K562 (cell line): ENCODE measurements around the gene PNPLA1. TPM values are rescaled to one million over a fixed set of nuclear protein-coding genes. Genes with fewer than 3 reads are reported as not detected.

Experiments
- ATAC-seq: fragments of 200-7000 bp; cut with Tn5 transposase; 3 replicates; pipeline ENCODE4 v1.9.1; 2020; ENCODE audit warnings: moderate library complexity
- BruUV-seq: library from RNA; stranded (reverse); fragments of 400-500 nt; replicated peaks from 2 replicates; lab custom pipeline; 2021; lab: Mats Ljungman, UMichigan
- CTCF ChIA-PET: fragments of 300-600 bp; formaldehyde crosslinking; extraction: SDS; loops from one replicate; lab custom pipeline; 2021; ENCODE audit warnings: low intra/inter-chr PET ratio; lab: Yijun Ruan, JAX
- POLR2A ChIA-PET: fragments of 300-600, 350-650 bp; sonication (Branson Sonifier 250); formaldehyde crosslinking; extraction: SDS; loops from one replicate; lab custom pipeline; 2021; ENCODE audit warnings: antibody characterized with exemption, inconsistent platforms; lab: Yijun Ruan, JAX
- DNase-seq, 4 experiments: peaks; one replicate each; pipeline versions ENCODE4 v3.0.0 to v3.0.0-alpha.2; 2011 to 2018; ENCODE audit warnings: low spot score in 3 of 4, mixed read lengths in 3 of 4; ENCODE audit errors: extremely low read depth in 1 of 4
- FAIRE-seq: peaks from 2 replicates; lab custom pipeline; 2011; peaks lifted over from hg19 to GRCh38; lab: Jason Lieb, UNC
- H2AFZ ChIP-seq: 2 replicates; pipeline ENCODE4 v1.6.0; 2011; ENCODE audit warnings: low read depth, low read length, control low read depth, inconsistent platforms
- H3K27ac ChIP-seq: fragments of 200-600 bp; 3 replicates; pipeline ENCODE4 v1.8.0; 2011; ENCODE audit warnings: low read depth, mild to moderate bottlenecking, control low read depth, inconsistent platforms, low read length, moderate library complexity, mixed read lengths; ENCODE audit errors: extremely low read depth
- H3K27me3 ChIP-seq, 2 experiments: fragments of 300-600 bp in 1 of 2; 2 replicates in 1 of 2; 3 replicates in 1 of 2; pipeline versions ENCODE4 v1.6.0 to v1.8.0; 2011; ENCODE audit warnings: inconsistent platforms in 2 of 2, low read length in 2 of 2, mild to moderate bottlenecking in 1 of 2, mixed read lengths in 1 of 2, moderate library complexity in 1 of 2; ENCODE audit not compliant: control insufficient read depth in 2 of 2, insufficient read depth in 2 of 2
- H3K36me3 ChIP-seq: fragments of 300-600 bp; 3 replicates; pipeline ENCODE4 v1.8.0; 2011; ENCODE audit warnings: mild to moderate bottlenecking, low read length, inconsistent platforms; ENCODE audit not compliant: control insufficient read depth, insufficient read depth
- H3K4me1 ChIP-seq, 2 experiments: fragments of 200-600 bp in 1 of 2; replicated peaks in 1 of 2; 2 replicates in 1 of 2; 3 replicates in 1 of 2; pipeline versions ENCODE4 v1.5.1 to v1.8.0; 2011; ENCODE audit warnings: inconsistent platforms in 2 of 2, low read length in 2 of 2, mild to moderate bottlenecking in 1 of 2, mixed read lengths in 1 of 2, moderate library complexity in 1 of 2; ENCODE audit not compliant: control insufficient read depth in 2 of 2, insufficient read depth in 2 of 2
- H3K4me2 ChIP-seq: 2 replicates; pipeline ENCODE4 v1.6.1; 2011; ENCODE audit warnings: low read length, control low read depth, inconsistent platforms, mixed read lengths; ENCODE audit not compliant: insufficient read depth
- H3K4me3 ChIP-seq: fragments of 200-600 bp; sonication (generic), shearing (Covaris generic); 2 replicates; pipeline ENCODE4 v1.5.1; 2016; ENCODE audit warnings: control low read depth, inconsistent platforms
- H3K79me2 ChIP-seq: fragments of 200-600 bp; 3 replicates; pipeline ENCODE4 v1.8.0; 2011; ENCODE audit warnings: low read length, inconsistent platforms; ENCODE audit not compliant: control insufficient read depth, insufficient read depth
- H3K9ac ChIP-seq, 2 experiments: 2 replicates each; pipeline versions ENCODE4 v1.6.0 to v1.6.1; 2011; ENCODE audit warnings: low read depth in 2 of 2, low read length in 2 of 2, control low read depth in 1 of 2, inconsistent platforms in 1 of 2, mild to moderate bottlenecking in 1 of 2, mixed read lengths in 1 of 2; ENCODE audit not compliant: insufficient read depth in 1 of 2
- H3K9me1 ChIP-seq: one replicate; pipeline ENCODE4 v1.6.0; 2011; ENCODE audit warnings: inconsistent platforms, mild to moderate bottlenecking, low read length, moderate library complexity; ENCODE audit not compliant: control insufficient read depth, insufficient read depth
- H3K9me3 ChIP-seq: replicated peaks from 2 replicates; pipeline ENCODE4 v1.5.1; 2011; ENCODE audit warnings: low read depth, low read length, inconsistent platforms; ENCODE audit not compliant: control insufficient read depth, insufficient read depth
- H4K20me1 ChIP-seq: replicated peaks from 2 replicates; pipeline ENCODE4 v1.6.1; 2011; ENCODE audit warnings: low read length, inconsistent platforms, mixed read lengths; ENCODE audit not compliant: control insufficient read depth, insufficient read depth
- ATF7 ChIP-seq: fragments of 450-650 bp; IDR thresholded peaks from 2 replicates; pipeline ENCODE4 v1.7.1; 2014; ENCODE audit warnings: mild to moderate bottlenecking, moderate library complexity
- BHLHE40 ChIP-seq: IDR thresholded peaks from 2 replicates; pipeline ENCODE4 v1.6.1; 2011; ENCODE audit warnings: low read length, improper control_type of control experiment
- CBX3 ChIP-seq, 2 experiments: IDR thresholded peaks; 1 replicate in 1 of 2; 2 replicates in 1 of 2; pipeline ENCODE4 v1.6.1; 2012; ENCODE audit warnings: inconsistent platforms in 2 of 2, low read length in 2 of 2, borderline replicate concordance in 1 of 2, control low read depth in 1 of 2
- DPF2 ChIP-seq: fragments of 450-650 bp; IDR thresholded peaks from 2 replicates; pipeline ENCODE4 v1.6.1; 2016
- HNRNPK ChIP-seq: fragments of 200-400 bp; formaldehyde crosslinking; IDR thresholded peaks from one replicate; pipeline ENCODE4 v1.6.1; 2018; ENCODE audit warnings: mild to moderate bottlenecking, low read depth, low read length; ENCODE audit not compliant: poor library complexity, severe bottlenecking
- JUN ChIP-seq, 2 experiments: sonication (generic) in 1 of 2; formaldehyde crosslinking in 1 of 2; IDR thresholded peaks; 2 replicates each; pipeline versions ENCODE4 v1.6.1 to v1.8.0; 2012 to 2022; ENCODE audit warnings: borderline replicate concordance in 2 of 2, mild to moderate bottlenecking in 2 of 2, improper control_type of control experiment in 1 of 2, low read depth in 1 of 2, low read length in 1 of 2, missing genetic modification reagents in 1 of 2
- JUND ChIP-seq, 2 experiments: IDR thresholded peaks; 2 replicates in 1 of 2; 3 replicates in 1 of 2; pipeline ENCODE4 v1.6.1; 2011; ENCODE audit warnings: borderline replicate concordance in 2 of 2, low read depth in 2 of 2, low read length in 2 of 2, improper control_type of control experiment in 1 of 2, missing biosample characterization in 1 of 2, missing genetic modification characterization in 1 of 2, missing genetic modification reagents in 1 of 2
- KLF1 ChIP-seq: fragments of 450-650 bp; IDR thresholded peaks from 2 replicates; pipeline ENCODE4 v1.6.1; 2016; ENCODE audit warnings: missing genetic modification characterization, missing compliant biosample characterization
- MEIS2 ChIP-seq: fragments of 450-650 bp; IDR thresholded peaks from 2 replicates; pipeline ENCODE4 v1.6.1; 2014; ENCODE audit warnings: mild to moderate bottlenecking; ENCODE audit not compliant: partially characterized antibody
- whole genome bisulfite sequencing: fragments of 100-300 bp; shearing (Covaris generic); methylation state at CpG from one replicate; pipeline ENCODE4 v1.1.6; 2016; ENCODE audit warnings: low coverage, mixed read lengths; ENCODE audit not compliant: insufficient coverage; ENCODE audit errors: missing lambda C conversion rate; 5-methylcytosine and 5-hydroxymethylcytosine counted together
- in situ Hi-C: fragments of 300-500 bp; cut with MboI; formaldehyde crosslinking; loops from 4 replicates; pipeline ENCODE4 v1.15.0; 2018; ENCODE audit warnings: inconsistent platforms, mixed read lengths
- intact Hi-C: fragments of 100-400 bp; cut with micrococcal nuclease; formaldehyde crosslinking; loops from 2 replicates; pipeline ENCODE4 v1.14.2; 2022
- polyA plus RNA-seq, 8 experiments: library from polyadenylated mRNA; depleted of rRNA in 4 of 8; stranded (reverse) in 5 of 8; unstranded in 3 of 8; fragments of >200 nt; fragmentation: Nextera tagmentation in 2 of 8; fragmentation: Illumina TruSeq in 1 of 8; extraction: Ambion mirVana in 2 of 8; extraction: Trizol in 1 of 8; gene quantifications; 2 replicates each; pipeline versions ENCODE4 v1.2.1 to v1.2.3, GENCODE V29; 2011 to 2014; ENCODE audit warnings: inconsistent platforms in 1 of 8, missing spikeins in 1 of 8
- total RNA-seq, 7 experiments: library from RNA; depleted of rRNA in 6 of 7; stranded (reverse); fragments of >200 nt in 6 of 7; fragmentation: Illumina TruSeq in 2 of 7; extraction: Trizol in 2 of 7; gene quantifications; 2 replicates each; pipeline versions ENCODE4 v1.2.1 to v1.2.3, GENCODE V29; 2011 to 2021; ENCODE audit warnings: low replicate concordance in 1 of 7
- TF ChIP-seq, protein P1 (sequence below), 2 experiments: fragments of 450-650 bp in 1 of 2; sonication (generic) in 1 of 2; formaldehyde crosslinking in 1 of 2; IDR thresholded peaks in 1 of 2; conservative IDR thresholded peaks in 1 of 2; 2 replicates each; pipeline versions ENCODE4 v1.6.1 to v1.8.1; 2016 to 2023; ENCODE audit warnings: mild to moderate bottlenecking in 2 of 2, moderate library complexity in 2 of 2, inconsistent platforms in 1 of 2, missing genetic modification reagents in 1 of 2

Gene PNPLA1
- total and polyA plus RNA-seq, 9 of the 15 experiments (the other 6 are each of a cell fraction or from before 2014, with no cell fraction given) = 0.04 to 0.27 (median 0.13) TPM; not detected in 2

DNA sequence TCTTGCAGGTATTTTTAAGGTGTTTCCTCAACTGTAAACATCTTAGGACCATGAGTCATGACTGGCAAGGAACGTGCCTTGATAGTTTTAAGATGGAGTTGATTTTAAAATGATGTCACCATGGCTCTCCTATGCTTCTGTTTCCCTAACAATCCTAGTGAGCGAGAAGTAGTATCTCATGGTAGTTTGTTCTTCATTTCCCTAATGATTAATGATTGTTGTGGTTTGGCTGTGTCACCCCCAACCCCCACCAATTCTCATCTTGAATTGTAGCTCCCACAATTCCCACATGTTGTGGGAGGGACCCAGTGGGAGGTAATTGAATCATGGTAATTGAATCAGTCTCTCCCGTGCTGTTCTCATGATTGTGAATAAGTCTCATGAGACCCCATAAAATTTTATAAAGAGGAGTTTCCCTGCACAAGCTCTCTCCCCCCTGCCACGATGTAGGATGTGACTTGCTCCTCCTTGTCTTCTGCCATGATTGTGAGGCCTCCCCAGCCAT lies 83.6 kb downstream of the PNPLA1 start:
- BruUV-seq = no TSS peak

More for the DNA sequence above, 83.6 kb downstream of the PNPLA1 start:
- Histone ChIP-seq H3K36me3 (no peaks in the 10 kb centered on the region), H3K27me3 (no peaks in the 10 kb centered on the region; a peak in 1 of 5 replicates), H4K20me1 (peaks cover 9% of the 10 kb centered on the region; the same call in 1 of the 2 replicates), H3K9me3 (peaks cover 5% of the 10 kb centered on the region; the same call in 1 of the 2 replicates), H3K9ac (no peak overlapping the region), H3K4me2 (no peak overlapping the region), H3K27ac (no peak overlapping the region), H2AFZ (no peak overlapping the region), H3K4me3 (no peak overlapping the region), H3K4me1 (peaks cover 5 to 24% of the 10 kb centered on the region in 2 experiments; a peak in 4 of 5 replicates), H3K9me1 (no peaks in the 10 kb centered on the region), H3K79me2 (no peaks in the 10 kb centered on the region)
- FAIRE-seq = no peak
- ATAC-seq = no peak
- TF ChIP-seq HNRNPK (no peak), CBX3 (IDR thresholded peaks at IDR 0.05; ENCODE audit: borderline replicate concordance in 1 of 2, low read length in 2 of 2) (no peak), KLF1 (tag) (no peak), BHLHE40 (peak; percentile 52; the same call in 1 of the 2 replicates), DPF2 (0 out of 2 replicates have a peak, but pooled peaks have one; percentile 19), MEIS2 (peak; percentile 27), JUN (IDR thresholded peaks at IDR 0.05; ENCODE audit: borderline replicate concordance, low read depth, low read length) (peak; percentile 47; the same call in 1 of the 2 replicates), JUN (CRISPR knock-in tag; IDR thresholded peaks at IDR 0.05; ENCODE audit: borderline replicate concordance) (no peak), JUND (IDR thresholded peaks at IDR 0.05; ENCODE audit: borderline replicate concordance, low read depth, low read length) (peak; percentile 46; the same call in 1 of the 2 replicates), JUND (tag; IDR thresholded peaks at IDR 0.05; ENCODE audit: borderline replicate concordance, low read depth, low read length) (no peak; the same call in 2 of the 3 replicates), ATF7 (peak; percentile 33; the same call in 1 of the 2 replicates)
- TF ChIP-seq, protein P1, sequence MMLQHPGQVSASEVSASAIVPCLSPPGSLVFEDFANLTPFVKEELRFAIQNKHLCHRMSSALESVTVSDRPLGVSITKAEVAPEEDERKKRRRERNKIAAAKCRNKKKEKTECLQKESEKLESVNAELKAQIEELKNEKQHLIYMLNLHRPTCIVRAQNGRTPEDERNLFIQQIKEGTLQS (IDR thresholded peaks at IDR 0.05) = peak; percentile 86
- TF ChIP-seq, protein P1 (CRISPR knock-in tag; conservative IDR thresholded peaks at IDR 0.05) = no peak
- ChIA-PET POLR2A (interaction anchor here (0.5 kb wide), 1 partner anchor 1336 kb away, joined by 3 read pairs; no protein-coding TSS in a partner anchor), CTCF (no interaction called here)
- intact Hi-C loops (no loop called here), in situ Hi-C loops (no loop called here)
- no peak for DNase-seq
- 7% methylated on average over 4 of the region's 4 CpGs for WGBS
